ENCODE data around the gene DALRD3.

- TF ChIP-seq CTCF (IDR thresholded peaks at IDR 0.05) = no peak
- no peak for TF ChIP-seq NRF1 (IDR thresholded peaks at IDR 0.05; ENCODE audit: low read depth, low read length)
- no peak for TF ChIP-seq PBX3 (IDR thresholded peaks at IDR 0.05)
- TF ChIP-seq EZH2phosphoT487 (IDR thresholded peaks at IDR 0.05; ENCODE audit: borderline replicate concordance, low read depth) = no peak
- no peak for TF ChIP-seq TCF12 (IDR thresholded peaks at IDR 0.05)
- no peak for TF ChIP-seq FOXM1 (IDR thresholded peaks at IDR 0.05; ENCODE audit: low read depth)
- TF ChIP-seq POLR2AphosphoS5 (IDR thresholded peaks at IDR 0.05; ENCODE audit: low read depth, low read length) = no peak
Measured at GRCh38 chr3:48997714-48998637, 20.4 kb downstream of the DALRD3 start.

All from SK-N-SH (cell line).